ENCODE measurements around the gene SLC25A33.

The SLC25A33 gene

GRCh38 chr1:9633493-9633892 is 94.2 kb downstream of the SLC25A33 start:
- no peaks in the 10 kb centered on the region for H4K20me1 ChIP-seq (ENCODE audit: low read depth, low read length)

GRCh38 chr1:9634582-9634981 is 95.3 kb downstream of the SLC25A33 start:
- Histone ChIP-seq H4K20me1 (ENCODE audit: low read depth, low read length) (no peaks in the 10 kb centered on the region), H3K9me3 (ENCODE audit: insufficient read depth, low read length) (no peaks in the 10 kb centered on the region), H3K27me3 (ENCODE audit: low read length) (no peaks in the 10 kb centered on the region), H3K4me2 (ENCODE audit: low read depth, low read length, poor library complexity, severe bottlenecking) (no peak overlapping the region), H3K79me2 (ENCODE audit: insufficient read depth, low read length) (no peaks in the 10 kb centered on the region), H3K9me2 (replicated peaks; ENCODE audit: insufficient read depth, low read length) (no peaks in the 10 kb centered on the region), H3K9ac (ENCODE audit: low read length) (no peak overlapping the region), H2AFZ (ENCODE audit: low read depth, low read length, severe bottlenecking) (no peak overlapping the region), H3F3A (ENCODE audit: insufficient read depth) (peaks cover 9% of the 10 kb centered on the region), H3K27ac (ENCODE audit: low read depth, low read length) (no peak overlapping the region), H3K36me3 (ENCODE audit: low read length) (no peaks in the 10 kb centered on the region), H3K4me3 (ENCODE audit: insufficient read depth, low read length, poor library complexity, severe bottlenecking) (no peak overlapping the region)
- TF ChIP-seq EZH2phosphoT487 (conservative IDR thresholded peaks at IDR 0.05; ENCODE audit: low read length): no peak
- TF ChIP-seq, protein P1, sequence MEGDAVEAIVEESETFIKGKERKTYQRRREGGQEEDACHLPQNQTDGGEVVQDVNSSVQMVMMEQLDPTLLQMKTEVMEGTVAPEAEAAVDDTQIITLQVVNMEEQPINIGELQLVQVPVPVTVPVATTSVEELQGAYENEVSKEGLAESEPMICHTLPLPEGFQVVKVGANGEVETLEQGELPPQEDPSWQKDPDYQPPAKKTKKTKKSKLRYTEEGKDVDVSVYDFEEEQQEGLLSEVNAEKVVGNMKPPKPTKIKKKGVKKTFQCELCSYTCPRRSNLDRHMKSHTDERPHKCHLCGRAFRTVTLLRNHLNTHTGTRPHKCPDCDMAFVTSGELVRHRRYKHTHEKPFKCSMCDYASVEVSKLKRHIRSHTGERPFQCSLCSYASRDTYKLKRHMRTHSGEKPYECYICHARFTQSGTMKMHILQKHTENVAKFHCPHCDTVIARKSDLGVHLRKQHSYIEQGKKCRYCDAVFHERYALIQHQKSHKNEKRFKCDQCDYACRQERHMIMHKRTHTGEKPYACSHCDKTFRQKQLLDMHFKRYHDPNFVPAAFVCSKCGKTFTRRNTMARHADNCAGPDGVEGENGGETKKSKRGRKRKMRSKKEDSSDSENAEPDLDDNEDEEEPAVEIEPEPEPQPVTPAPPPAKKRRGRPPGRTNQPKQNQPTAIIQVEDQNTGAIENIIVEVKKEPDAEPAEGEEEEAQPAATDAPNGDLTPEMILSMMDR (IDR thresholded peaks at IDR 0.05; ENCODE audit: insufficient read depth, low read length, poor library complexity, severe bottlenecking): no peak

More at GRCh38 chr1:9633493-9633892, 94.2 kb downstream of the SLC25A33 start:
- Histone ChIP-seq H3F3A (ENCODE audit: insufficient read depth) (peaks cover 11% of the 10 kb centered on the region), H3K36me3 (ENCODE audit: low read length) (no peaks in the 10 kb centered on the region), H3K27me3 (ENCODE audit: low read length) (no peaks in the 10 kb centered on the region), H3K4me2 (ENCODE audit: low read depth, low read length, poor library complexity, severe bottlenecking) (no peak overlapping the region), H3K9me3 (ENCODE audit: insufficient read depth, low read length) (no peaks in the 10 kb centered on the region), H3K79me2 (ENCODE audit: insufficient read depth, low read length) (no peaks in the 10 kb centered on the region), H3K9me2 (replicated peaks; ENCODE audit: insufficient read depth, low read length) (no peaks in the 10 kb centered on the region), H3K9ac (ENCODE audit: low read length) (no peak overlapping the region), H2AFZ (ENCODE audit: low read depth, low read length, severe bottlenecking) (no peak overlapping the region), H3K4me3 (ENCODE audit: insufficient read depth, low read length, poor library complexity, severe bottlenecking) (no peak overlapping the region), H3K27ac (ENCODE audit: low read depth, low read length) (no peak overlapping the region)
- TF ChIP-seq, protein P1 (IDR thresholded peaks at IDR 0.05; ENCODE audit: insufficient read depth, low read length, poor library complexity, severe bottlenecking): no peak
- TF ChIP-seq EZH2phosphoT487 (conservative IDR thresholded peaks at IDR 0.05; ENCODE audit: low read length): no peak

All from SU-DHL-6 (cell line).